ENCODE measurements around the gene FYCO1.
A peak's percentile ranks its signal among the peaks of the same experiment; 100 is the strongest.
"Not testable (repeated sequence)": the region's sequence is repeated elsewhere in the genome, so short reads cannot be mapped to it uniquely, and the experiment has no call there.

FYCO1 gene

DNA sequence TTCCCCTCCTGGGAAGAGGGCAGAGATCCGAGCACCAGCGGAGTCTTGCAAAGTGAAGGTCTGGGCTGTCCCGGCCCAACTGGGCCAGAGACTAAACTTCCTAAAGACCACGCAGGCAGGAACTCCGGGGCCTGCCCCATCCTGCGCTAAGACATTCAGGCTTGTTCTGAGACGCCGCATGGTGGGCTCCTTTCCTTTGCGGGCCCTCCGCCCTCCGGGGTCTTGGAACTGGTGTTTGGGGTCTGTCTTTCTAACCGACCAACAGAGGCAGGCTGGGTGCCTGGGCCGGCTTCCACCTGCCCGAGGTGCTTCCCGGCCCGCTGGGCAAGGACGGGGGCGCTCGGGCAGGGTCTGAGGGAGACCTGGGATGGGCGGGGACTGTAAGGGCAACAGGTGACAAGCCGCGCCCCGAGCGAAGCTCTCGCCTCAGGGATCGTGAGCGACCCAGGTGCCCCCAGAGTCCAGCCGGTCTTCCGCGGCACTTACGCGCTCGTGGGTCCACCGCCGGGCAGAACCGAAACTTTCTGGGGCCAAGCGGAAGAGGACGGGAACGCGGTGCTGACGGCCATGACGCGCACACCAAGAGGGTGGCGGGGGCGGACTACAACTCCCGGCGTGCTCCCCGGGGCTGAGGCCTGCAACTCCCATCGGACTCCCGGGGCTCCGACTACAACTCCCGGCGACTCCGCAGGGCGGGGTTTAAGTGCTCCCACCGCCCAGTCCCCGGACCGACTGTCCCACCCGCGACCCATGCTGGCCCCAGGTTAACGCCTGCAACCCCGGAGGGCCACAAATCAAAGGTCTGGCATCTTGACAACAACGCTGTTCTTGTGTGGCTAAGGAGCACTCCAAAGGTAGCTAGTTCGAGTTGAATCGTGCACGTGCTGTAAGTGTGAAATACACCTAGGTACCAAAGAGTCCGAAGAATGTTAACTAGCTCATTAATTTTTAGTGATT, at the start of gene FYCO1:
Gene FYCO1 (minus strand): TSS at position 589 of the 957 bp plus-strand sequence. CDS start 10,914 bp downstream, outside the sequence.
- Histone ChIP-seq H3K27me3 (no peaks in the 10 kb centered on the region), H3K4me1 (peaks cover 41 to 56% (median 43%) of the 10 kb centered on the region in 10 experiments), H3K36me3 (0 out of 22 replicates have a peak, but pooled peaks cover 0 to 5% (median 0%) of the 10 kb centered on the region in 11 experiments), H3K4me2 (peak within 1 kb of the TSS; percentile 82 to 94 (median 88)), H3K27ac (peak within 1 kb of the TSS; percentile 88 to 99 (median 93)), H4K20me1 (peaks cover 0 to 17% (median 0%) of the 10 kb centered on the region in 11 experiments; a peak in 2 of 22 replicates), H3K9ac (peak within 1 kb of the TSS; percentile 86 to 98 (median 94)), H3K9me3 (replicated peaks in 1 of 11) (no peaks in the 10 kb centered on the region), H3K4me3 (peak within 1 kb of the TSS; percentile 76 to 99 (median 89))
- no peak for TF ChIP-seq Cebpa-rat (IDR thresholded peaks at IDR 0.05)

DNA sequence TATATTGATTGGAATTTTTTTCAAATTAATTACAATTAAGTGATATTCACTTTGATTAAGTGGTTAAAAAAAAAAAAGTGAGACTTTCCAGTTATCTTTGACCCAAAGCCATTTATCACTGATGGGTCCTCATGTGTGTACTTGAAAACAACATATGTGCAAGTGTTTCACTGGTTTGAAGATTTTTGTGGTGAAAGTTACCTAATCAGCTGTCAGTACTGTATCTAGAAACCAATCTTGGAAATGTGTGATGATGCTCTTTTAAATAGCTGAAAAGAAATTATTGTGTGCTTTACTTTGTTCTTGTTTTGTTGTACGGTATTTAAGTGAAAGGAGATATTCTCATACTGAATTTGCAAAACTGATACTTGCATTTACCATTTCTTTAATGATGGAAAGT, 43.3 kb upstream of the FYCO1 start:
- Histone ChIP-seq H3K9me3 (replicated peaks in 1 of 11) (peaks cover 0 to 13% (median 5%) of the 10 kb centered on the region in 11 experiments; a peak in 7 of 22 replicates), H3K27me3 (no peaks in the 10 kb centered on the region), H3K4me2 (no peak overlapping the region), H3K36me3 (no peaks in the 10 kb centered on the region), H3K4me3 (no peak overlapping the region), H4K20me1 (no peaks in the 10 kb centered on the region), H3K9ac (no peak overlapping the region), H3K4me1 (no peaks in the 10 kb centered on the region), H3K27ac (no peak overlapping the region)
- TF ChIP-seq Cebpa-rat (IDR thresholded peaks at IDR 0.05), result no peak

- not testable (repeated sequence) for H3K27me3 ChIP-seq, H3K4me1 ChIP-seq, H3K4me3 ChIP-seq, H3K27ac ChIP-seq, H3K9ac ChIP-seq, H3K4me2 ChIP-seq, H3K36me3 ChIP-seq, H4K20me1 ChIP-seq
- peaks cover 0 to 13% (median 5%) of the 10 kb centered on the region in 11 experiments; a peak in 7 of 22 replicates for H3K9me3 ChIP-seq (replicated peaks in 1 of 11)
Measured at GRCh38 chr3:46038071-46038470, 42.4 kb upstream of the FYCO1 start.

GRCh38 chr3:46036191-46036590, 40.6 kb upstream of the FYCO1 start:
- no peaks in the 10 kb centered on the region for H4K20me1 ChIP-seq
- peaks cover 0 to 7% (median 0%) of the 10 kb centered on the region in 11 experiments; a peak in 1 of 22 replicates for H3K36me3 ChIP-seq
- H3K27me3 ChIP-seq, result no peaks in the 10 kb centered on the region
- H3K4me3 ChIP-seq, result no peak overlapping the region
- no peak overlapping the region for H3K9ac ChIP-seq
- H3K9me3 ChIP-seq (replicated peaks in 1 of 11), result peaks cover 14 to 19% (median 16%) of the 10 kb centered on the region in 11 experiments
- no peak overlapping the region for H3K4me2 ChIP-seq
- H3K27ac ChIP-seq, result no peak overlapping the region
- H3K4me1 ChIP-seq, result no peaks in the 10 kb centered on the region
- TF ChIP-seq Cebpa-rat (IDR thresholded peaks at IDR 0.05), result no peak

DNA sequence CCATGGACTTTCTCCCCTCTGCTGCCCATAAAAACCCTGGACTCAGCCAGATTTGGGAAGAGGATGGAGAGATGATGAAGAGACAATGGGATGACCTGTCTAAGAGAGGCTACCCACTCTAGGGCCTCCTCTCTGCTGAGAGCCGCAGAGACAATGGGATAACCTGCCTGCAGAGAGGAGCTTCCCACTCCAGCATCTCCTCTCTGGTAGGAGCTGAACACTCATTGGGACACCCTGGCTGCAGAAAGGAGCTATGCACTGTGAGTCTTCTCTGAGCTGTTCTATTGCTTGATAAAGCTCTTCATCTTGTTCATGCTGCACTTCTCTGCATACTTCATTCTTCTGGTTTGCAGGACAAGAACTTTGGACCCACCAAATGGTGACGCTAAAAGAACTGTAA, 36.1 kb upstream of the FYCO1 start:
- no peak for TF ChIP-seq Cebpa-rat (IDR thresholded peaks at IDR 0.05)
- H3K36me3 ChIP-seq, result peaks cover 0 to 15% (median 0%) of the 10 kb centered on the region in 11 experiments; a peak in 1 of 22 replicates
- H4K20me1 ChIP-seq, result no peaks in the 10 kb centered on the region
- peaks cover 40 to 54% (median 48%) of the 10 kb centered on the region in 11 experiments for H3K9me3 ChIP-seq (replicated peaks in 1 of 11)
- no peak overlapping the region for H3K4me2 ChIP-seq
- H3K4me3 ChIP-seq, result 0 out of 20 replicates have a peak overlapping the region, but pooled peaks of 1 of the 10 experiments have one; percentile 38
- no peak overlapping the region for H3K27ac ChIP-seq
- H3K4me1 ChIP-seq, result peaks cover 0 to 23% (median 8%) of the 10 kb centered on the region in 10 experiments; a peak in 10 of 20 replicates
- H3K27me3 ChIP-seq, result no peaks in the 10 kb centered on the region
- H3K9ac ChIP-seq, result no peak overlapping the region

DNA sequence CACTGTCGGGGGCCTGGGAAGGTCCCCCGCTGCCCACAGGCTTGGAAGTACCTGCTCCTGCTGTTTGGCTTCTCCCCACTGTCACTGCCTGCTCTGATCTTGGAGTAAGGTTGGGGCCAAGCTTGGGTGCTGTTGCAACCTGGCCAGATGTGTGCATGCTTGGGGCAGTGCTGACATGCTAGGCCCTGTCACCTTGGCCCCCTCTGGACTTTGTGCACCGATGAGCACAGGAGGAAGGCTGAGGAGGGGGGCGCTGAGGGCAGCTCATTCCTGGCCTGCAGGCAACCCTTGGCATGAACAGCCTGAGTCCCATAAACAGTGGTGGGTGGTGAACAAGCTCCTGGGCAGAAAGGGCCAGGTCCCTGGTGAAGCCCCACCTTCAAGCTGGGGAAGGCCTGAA, 35.6 kb upstream of the FYCO1 start:
- H3K4me1 ChIP-seq, result peaks cover 0 to 23% (median 8%) of the 10 kb centered on the region in 10 experiments; a peak in 10 of 20 replicates
- H4K20me1 ChIP-seq, result no peaks in the 10 kb centered on the region
- no peak overlapping the region; a peak in 1 of 22 replicates for H3K4me2 ChIP-seq
- peaks cover 0 to 15% (median 0%) of the 10 kb centered on the region in 11 experiments; a peak in 1 of 22 replicates for H3K36me3 ChIP-seq
- H3K4me3 ChIP-seq, result 0 out of 20 replicates have a peak overlapping the region, but pooled peaks of 1 of the 10 experiments have one; percentile 38
- H3K27ac ChIP-seq, result no peak overlapping the region
- no peak; a peak in 1 of 22 replicates for TF ChIP-seq Cebpa-rat (IDR thresholded peaks at IDR 0.05)
- no peaks in the 10 kb centered on the region for H3K27me3 ChIP-seq
- H3K9ac ChIP-seq, result no peak overlapping the region
- H3K9me3 ChIP-seq (replicated peaks in 1 of 11), result peaks cover 43 to 57% (median 51%) of the 10 kb centered on the region in 11 experiments

DNA sequence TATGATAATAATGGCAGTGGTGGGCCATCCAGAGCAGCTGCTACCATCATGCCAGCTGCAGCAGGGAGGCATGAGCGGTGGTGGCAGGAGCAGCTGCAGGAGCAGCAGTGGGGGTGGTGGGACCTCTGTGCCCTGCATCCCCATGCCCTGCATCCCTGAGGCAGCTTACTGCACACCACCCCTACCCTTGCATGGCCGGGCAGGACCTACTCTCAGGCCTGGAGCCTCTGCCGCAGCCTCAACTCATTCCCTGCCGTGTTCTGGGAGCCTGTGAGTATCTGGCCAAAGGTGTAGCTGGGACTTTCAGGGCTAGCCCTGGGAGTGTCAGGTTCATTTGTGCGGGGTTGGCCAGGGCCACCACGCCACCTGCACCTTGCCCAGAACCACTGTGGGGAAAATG, 35.0 kb upstream of the FYCO1 start:
- H3K36me3 ChIP-seq, result peaks cover 0 to 15% (median 0%) of the 10 kb centered on the region in 11 experiments; a peak in 1 of 22 replicates
- no peak overlapping the region for H3K9ac ChIP-seq
- peaks cover 0 to 23% (median 8%) of the 10 kb centered on the region in 10 experiments; a peak in 10 of 20 replicates for H3K4me1 ChIP-seq
- peak overlapping the region in 5 of 11 experiments; percentile 21 to 79 (median 54); a peak in 7 of 22 replicates for H3K4me2 ChIP-seq
- TF ChIP-seq Cebpa-rat (IDR thresholded peaks at IDR 0.05), result no peak
- H3K27ac ChIP-seq, result no peak overlapping the region
- no peaks in the 10 kb centered on the region for H3K27me3 ChIP-seq
- no peak overlapping the region for H3K4me3 ChIP-seq
- peaks cover 43 to 57% (median 51%) of the 10 kb centered on the region in 11 experiments for H3K9me3 ChIP-seq (replicated peaks in 1 of 11)
- no peaks in the 10 kb centered on the region for H4K20me1 ChIP-seq

DNA sequence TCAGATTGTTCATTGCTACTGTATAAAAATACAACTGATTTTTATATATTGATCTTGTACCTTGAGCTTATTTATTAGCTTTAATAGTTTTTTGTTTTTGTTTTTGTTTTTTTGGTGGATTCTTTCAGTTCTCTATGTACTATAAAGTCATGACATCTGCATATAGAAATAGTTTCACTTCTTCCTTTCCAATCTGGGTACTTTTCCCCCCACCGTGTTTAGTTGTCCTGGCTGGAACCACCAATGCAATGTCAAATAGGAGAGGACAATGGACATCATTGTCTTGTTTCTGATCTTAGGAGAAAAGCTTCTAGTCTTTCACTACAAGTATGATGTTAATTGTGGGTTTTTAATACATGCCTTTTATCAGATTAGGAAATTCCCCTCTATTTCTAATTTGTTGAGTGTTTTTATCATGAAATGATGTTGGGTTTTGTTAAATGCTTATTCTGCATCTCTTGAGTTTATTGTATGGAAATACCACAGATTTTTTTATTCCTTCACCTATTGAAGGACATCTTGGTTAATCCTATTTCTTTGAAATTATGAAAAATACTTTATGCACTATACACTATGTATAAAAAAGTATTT, 34.4 kb upstream of the FYCO1 start:
- no peak for TF ChIP-seq Cebpa-rat (IDR thresholded peaks at IDR 0.05)
- no peak overlapping the region for H3K9ac ChIP-seq
- no peaks in the 10 kb centered on the region for H4K20me1 ChIP-seq
- H3K4me1 ChIP-seq, result peaks cover 0 to 23% (median 8%) of the 10 kb centered on the region in 10 experiments; a peak in 10 of 20 replicates
- H3K9me3 ChIP-seq (replicated peaks in 1 of 11), result peaks cover 43 to 57% (median 51%) of the 10 kb centered on the region in 11 experiments
- H3K4me3 ChIP-seq, result no peak overlapping the region
- peak overlapping the region in 4 of 11 experiments; percentile 17 to 79 (median 56); a peak in 6 of 22 replicates for H3K4me2 ChIP-seq
- peaks cover 0 to 15% (median 0%) of the 10 kb centered on the region in 11 experiments; a peak in 1 of 22 replicates for H3K36me3 ChIP-seq
- peak overlapping the region in 1 of 11 experiments; percentile 54; a peak in 3 of 22 replicates for H3K27ac ChIP-seq
- no peaks in the 10 kb centered on the region for H3K27me3 ChIP-seq
